Lower lobe of right lung (tissue), 2 donors: Measurements from ENCODE around the gene TMEM52. TPM values are rescaled to one million over a fixed set of nuclear protein-coding genes. Genes with fewer than 3 reads are reported as not detected.

Source experiments
- ATAC-seq, 2 donors: fragments of 200-7000 bp; cut with Tn5 transposase; one replicate each; pipeline ENCODE4 v1.9.1; 2020 to 2022; ENCODE audit warnings: mild to moderate bottlenecking in 2 of 2, moderate library complexity in 2 of 2
- DNase-seq: peaks from one replicate; pipeline ENCODE4 v3.0.0-alpha.2; 2020
- H3K27ac ChIP-seq: fragments of 200-600 bp; one replicate; pipeline ENCODE4 v1.8.0; 2022
- H3K27me3 ChIP-seq: fragments of 200-600 bp; one replicate; pipeline ENCODE4 v1.8.0; 2022; ENCODE audit warnings: low read depth
- H3K36me3 ChIP-seq: fragments of 200-600 bp; one replicate; pipeline ENCODE4 v1.8.0; 2022; ENCODE audit warnings: mild to moderate bottlenecking
- H3K4me1 ChIP-seq: fragments of 200-600 bp; one replicate; pipeline ENCODE4 v1.8.0; 2022
- H3K4me3 ChIP-seq: fragments of 200-600 bp; one replicate; pipeline ENCODE4 v1.8.0; 2022; ENCODE audit warnings: mild to moderate bottlenecking
- H3K9me3 ChIP-seq: fragments of 200-600 bp; one replicate; pipeline ENCODE4 v1.8.0; 2022
- CTCF ChIP-seq: fragments of 200-600 bp; IDR thresholded peaks from one replicate; pipeline ENCODE4 v1.8.0; 2022; ENCODE audit warnings: antibody characterized with exemption, mild to moderate bottlenecking
- intact Hi-C: fragments of 100-400 bp; cut with DNase I; formaldehyde crosslinking; loops from one replicate; pipeline ENCODE4 v1.11.0; 2022
- total RNA-seq: library from RNA; stranded (reverse); fragmentation: NEBNext Ultra II Directional; extraction: Animal tissue kit (Norgen Biotek cat#: 25700); gene quantifications from one replicate; pipeline ENCODE4 v1.2.1, GENCODE V29; 2021
- donor health status: DM: no; HTN: yes; CAD: no; lungs with severe emphysema.

TMEM52 gene
- total RNA-seq, 1 donor from 2014 or later: 1.4 TPM

GRCh38 chr1:1947493-1947892 lies 28.4 kb upstream of the TMEM52 start:
- Histone ChIP-seq H3K4me3 (no peak overlapping the region), H3K27ac (no peak overlapping the region), H3K27me3 (no peaks in the 10 kb centered on the region), H3K9me3 (no peaks in the 10 kb centered on the region), H3K4me1 (peaks cover 16% of the 10 kb centered on the region), H3K36me3 (no peaks in the 10 kb centered on the region)
- intact Hi-C loops: loop anchor here (10.0 kb wide), 1 partner anchor 97 kb away; no protein-coding TSS in a partner anchor
- TF ChIP-seq CTCF: no peak
- ATAC-seq: peak in 1 of 2 donors; percentile 46
- peak; percentile 66 for DNase-seq

- H3K36me3 ChIP-seq: no peaks in the 10 kb centered on the region
- ATAC-seq (peak; percentile 12 to 59), DNase-seq (peak; percentile 75)
- peaks cover 3% of the 10 kb centered on the region for H3K27me3 ChIP-seq
- intact Hi-C loops: loop anchor here (10.0 kb wide), 1 partner anchor 98 kb away; no protein-coding TSS in a partner anchor
- H3K27ac ChIP-seq: no peak overlapping the region
- H3K4me3 ChIP-seq: no peak overlapping the region
- peaks cover 16% of the 10 kb centered on the region for H3K4me1 ChIP-seq
- no peak for TF ChIP-seq CTCF
- H3K9me3 ChIP-seq: no peaks in the 10 kb centered on the region
Measured at GRCh38 chr1:1946540-1946939, 27.5 kb upstream of the TMEM52 start.

DNA sequence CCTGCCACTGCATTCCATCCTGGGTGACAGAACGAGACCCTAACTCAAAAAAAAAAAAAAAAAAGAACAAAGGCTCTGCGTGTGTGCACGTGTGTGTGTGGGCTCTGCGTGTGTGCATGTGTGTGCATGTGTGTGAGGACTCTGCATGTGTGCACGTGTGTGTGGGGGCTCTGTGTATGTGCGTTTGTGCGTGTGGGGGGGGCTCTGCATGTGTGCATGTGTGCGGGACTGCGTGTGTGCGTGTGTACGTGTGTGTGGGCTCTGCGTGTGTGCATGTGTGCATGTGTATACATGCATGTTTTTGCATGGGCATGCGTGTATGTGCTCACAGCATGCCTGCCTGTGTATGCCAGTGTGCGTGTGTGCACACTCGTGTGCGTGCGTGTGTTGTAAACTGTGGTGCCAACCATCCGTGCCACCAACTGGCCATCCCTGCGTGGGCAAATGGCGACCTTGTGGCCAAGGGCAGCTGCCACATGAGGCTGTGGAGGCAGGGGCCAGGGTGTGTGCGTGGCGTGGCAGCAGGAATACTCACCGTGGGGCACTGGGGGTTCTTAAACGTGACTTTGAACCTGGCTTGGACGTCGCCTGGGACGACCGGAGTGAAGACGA lies 26.8 kb upstream of the TMEM52 start:
- no peaks in the 10 kb centered on the region for H3K36me3 ChIP-seq
- DNase-seq (no peak), ATAC-seq (no peak)
- H3K4me3 ChIP-seq: no peak overlapping the region
- no peak overlapping the region for H3K27ac ChIP-seq
- peaks cover 3% of the 10 kb centered on the region for H3K27me3 ChIP-seq
- H3K9me3 ChIP-seq: no peaks in the 10 kb centered on the region
- no peak for TF ChIP-seq CTCF
- peaks cover 16% of the 10 kb centered on the region for H3K4me1 ChIP-seq
- intact Hi-C loops: loop anchor here (10.0 kb wide), 1 partner anchor 99 kb away; no protein-coding TSS in a partner anchor

DNA sequence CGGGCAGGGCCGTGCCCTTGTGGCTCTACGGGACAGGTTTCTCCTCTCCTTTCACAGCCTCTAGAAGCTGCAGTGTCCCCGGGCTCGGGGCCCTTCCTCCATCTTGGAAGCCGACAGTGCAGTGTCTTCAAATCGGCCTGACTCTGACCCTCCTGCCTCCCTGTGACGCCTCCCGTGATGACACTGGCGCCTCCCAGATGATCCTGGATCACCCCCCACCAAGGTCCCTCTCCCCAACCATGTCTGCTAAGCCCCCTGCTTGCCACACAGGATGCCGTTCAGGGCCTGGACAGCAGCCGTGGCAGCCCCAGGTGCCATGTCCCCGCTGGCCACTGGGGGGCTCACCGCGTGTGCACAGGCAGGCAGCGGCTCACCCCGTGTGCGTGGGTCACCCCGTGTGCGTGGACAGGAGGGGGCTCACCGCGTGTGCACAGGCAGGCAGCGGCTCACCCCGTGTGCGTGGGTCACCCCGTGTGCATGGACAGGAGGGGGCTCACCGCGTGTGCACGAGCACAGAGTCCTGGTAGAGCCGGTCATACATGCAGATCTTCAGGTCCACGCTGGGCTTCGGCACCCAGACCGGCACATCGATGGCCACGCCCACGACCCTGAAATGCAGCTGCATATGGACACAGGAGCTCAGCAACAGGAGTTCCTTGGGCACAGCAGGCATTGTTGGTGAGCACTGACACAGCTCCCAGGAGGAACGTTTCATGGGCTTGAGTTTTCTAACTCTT lies 24.9 kb upstream of the TMEM52 start:
- H3K4me3 ChIP-seq: peak overlapping the region; percentile 27
- peak; percentile 96 for TF ChIP-seq CTCF
- no peaks in the 10 kb centered on the region for H3K36me3 ChIP-seq
- no peak overlapping the region for H3K27ac ChIP-seq
- H3K9me3 ChIP-seq: no peaks in the 10 kb centered on the region
- intact Hi-C loops: loop anchor here (10.0 kb wide), 1 partner anchor 101 kb away; no protein-coding TSS in a partner anchor
- H3K4me1 ChIP-seq: peaks cover 16% of the 10 kb centered on the region
- H3K27me3 ChIP-seq: peaks cover 3% of the 10 kb centered on the region
- ATAC-seq (peak; percentile 82 to 88), DNase-seq (peak; percentile 69)

- intact Hi-C loops: loop anchor here (10.0 kb wide), 1 partner anchor 102 kb away; no protein-coding TSS in a partner anchor
- Histone ChIP-seq H3K4me3 (no peak overlapping the region), H3K9me3 (no peaks in the 10 kb centered on the region), H3K27me3 (peaks cover 3% of the 10 kb centered on the region), H3K27ac (no peak overlapping the region), H3K4me1 (peaks cover 16% of the 10 kb centered on the region), H3K36me3 (no peaks in the 10 kb centered on the region)
- DNase-seq: peak; percentile 44
- TF ChIP-seq CTCF: no peak
- no peak for ATAC-seq
Measured at GRCh38 chr1:1942753-1943656, 23.9 kb upstream of the TMEM52 start.
